HEK293T (cell line): ENCODE data around the gene SETD1A.
A peak's percentile ranks its signal among the peaks of the same experiment; 100 is the strongest.
"Not testable (repeated sequence)": the region's sequence is repeated elsewhere in the genome, so short reads cannot be mapped to it uniquely, and the experiment has no call there.

Source experiments
- CTCF ChIA-PET: fragments of 350-600 bp; formaldehyde crosslinking; extraction: SDS; loops from one replicate; lab custom pipeline; 2021; ENCODE audit warnings: antibody characterized with exemption, inconsistent platforms; lab: Yijun Ruan, JAX
- POLR2A ChIA-PET: fragments of 350-600 bp; formaldehyde crosslinking; extraction: SDS; loops from one replicate; lab custom pipeline; 2020; ENCODE audit warnings: antibody characterized with exemption, inconsistent platforms; lab: Yijun Ruan, JAX
- DNase-seq: peaks from one replicate; pipeline ENCODE4 v3.0.0; 2012; ENCODE audit warnings: mixed read lengths; ENCODE audit errors: extremely low spot score
- ARNT ChIP-seq: fragments of 450-650 bp; IDR thresholded peaks from 2 replicates; pipeline ENCODE4 v1.6.1; 2017; ENCODE audit warnings: mild to moderate bottlenecking
- BHLHE40 ChIP-seq: fragments of 450-650 bp; IDR thresholded peaks from 2 replicates; pipeline ENCODE4 v1.6.1; 2016; ENCODE audit warnings: mild to moderate bottlenecking, moderate library complexity, borderline replicate concordance
- CTBP1 ChIP-seq: fragments of 450-650 bp; IDR thresholded peaks from 2 replicates; pipeline ENCODE4 v1.6.1; 2016; ENCODE audit warnings: borderline replicate concordance
- ELF4 ChIP-seq: fragments of 450-650 bp; IDR thresholded peaks from 2 replicates; pipeline ENCODE4 v1.6.1; 2017; ENCODE audit warnings: antibody characterized with exemption
- FOXA1 ChIP-seq: fragments of 450-650 bp; IDR thresholded peaks from 2 replicates; pipeline ENCODE4 v1.6.1; 2016; ENCODE audit warnings: mild to moderate bottlenecking
- FOXM1 ChIP-seq: fragments of 450-650 bp; IDR thresholded peaks from 2 replicates; pipeline ENCODE4 v1.6.1; 2017; ENCODE audit warnings: mild to moderate bottlenecking, borderline replicate concordance
- HDGF ChIP-seq: fragments of 450-650 bp; IDR thresholded peaks from 2 replicates; pipeline ENCODE4 v1.6.1; 2017; ENCODE audit warnings: antibody characterized with exemption, borderline replicate concordance
- L3MBTL2 ChIP-seq: fragments of 450-650 bp; conservative IDR thresholded peaks from 2 replicates; pipeline ENCODE4 v1.6.1; 2016; ENCODE audit warnings: mild to moderate bottlenecking
- LEF1 ChIP-seq: fragments of 450-650 bp; IDR thresholded peaks from 2 replicates; pipeline ENCODE4 v1.6.1; 2017; ENCODE audit warnings: mild to moderate bottlenecking, borderline replicate concordance
- NFRKB ChIP-seq: fragments of 450-650 bp; IDR thresholded peaks from 2 replicates; pipeline ENCODE4 v1.6.1; 2016; ENCODE audit warnings: mild to moderate bottlenecking, moderate library complexity
- PKNOX1 ChIP-seq: fragments of 450-650 bp; IDR thresholded peaks from 2 replicates; pipeline ENCODE4 v1.6.1; 2016
- SP1 ChIP-seq: fragments of 450-650 bp; IDR thresholded peaks from 2 replicates; pipeline ENCODE4 v1.6.1; 2017
- SUZ12 ChIP-seq: fragments of 450-650 bp; IDR thresholded peaks from 2 replicates; pipeline ENCODE4 v1.6.1; 2016; ENCODE audit warnings: mild to moderate bottlenecking
- TARDBP ChIP-seq: fragments of 450-650 bp; IDR thresholded peaks from 2 replicates; pipeline ENCODE4 v1.6.1; 2016
- ZNF384 ChIP-seq: fragments of 450-650 bp; IDR thresholded peaks from 2 replicates; pipeline ENCODE4 v1.6.1; 2016

SETD1A gene

GRCh38 chr16:31009894-31010584 is 52.5 kb downstream of the SETD1A start:
- CTCF ChIA-PET: no interaction called here
- TF ChIP-seq LEF1 (no peak), BHLHE40 (no peak), FOXA1 (no peak), CTBP1 (no peak), FOXM1 (no peak), ELF4 (no peak), SUZ12 (no peak), PKNOX1 (no peak), L3MBTL2 (no peak), ARNT (no peak), NFRKB (no peak)
- POLR2A ChIA-PET: no interaction called here
- no peak for DNase-seq

GRCh38 chr16:31010585-31011325 is 53.2 kb downstream of the SETD1A start, which contains the start of gene STX1B:
Gene STX1B, minus strand, starts transcription at chr16:31010638. Its CDS starts 242 bp downstream, at chr16:31010396.
- CTCF ChIA-PET: no interaction called here

GRCh38 chr16:31011815-31012214 is 54.3 kb downstream of the SETD1A start:
- POLR2A ChIA-PET: interaction anchor here (0.9 to 1.4 kb wide), 2 partner anchors 13 to 15 kb away, joined by 3 to 4 read pairs; no protein-coding TSS in a partner anchor
- CTCF ChIA-PET, DNase-seq: not testable (repeated sequence)

More at GRCh38 chr16:31010585-31011325, 53.2 kb downstream of the SETD1A start, which contains the start of gene STX1B:
- POLR2A ChIA-PET: no interaction called here
- peak; percentile 74 for DNase-seq
- TF ChIP-seq LEF1 (no peak), FOXA1 (no peak), ZNF384 (no peak), CTBP1 (no peak), ELF4 (no peak), BHLHE40 (no peak), PKNOX1 (no peak), HDGF (no peak), SUZ12 (no peak), SP1 (no peak)

- POLR2A ChIA-PET: interaction anchor here (1.4 kb wide), 1 partner anchor 16 kb away, joined by 4 read pairs; no protein-coding TSS in a partner anchor
Observed at GRCh38 chr16:31013292-31013691, 55.7 kb downstream of the SETD1A start.

GRCh38 chr16:31016018-31016417 is 58.5 kb downstream of the SETD1A start:
- no peak for TF ChIP-seq NFRKB
- no peak for TF ChIP-seq PKNOX1
- TF ChIP-seq BHLHE40: no peak
- no peak for TF ChIP-seq L3MBTL2
- TF ChIP-seq SUZ12: no peak
- no peak for TF ChIP-seq ZNF384
- no peak for TF ChIP-seq FOXM1
- no peak for TF ChIP-seq CTBP1
- TF ChIP-seq TARDBP: no peak
- TF ChIP-seq LEF1: no peak
- TF ChIP-seq SP1: no peak
- no peak for TF ChIP-seq ELF4
- TF ChIP-seq FOXA1: no peak
- ChIA-PET POLR2A (interaction anchor here (1.3 kb wide), 1 partner anchor 58 kb away, joined by 4 read pairs; the partner anchor contains the start of genes ZNF646 and ZNF668), CTCF (interaction anchor here (0.6 to 1.3 kb wide), 5 partner anchors 13 to 1199 kb away, joined by 3 to 4 read pairs (median 3); partner anchors contain the start of gene HSD3B7)
- no peak for DNase-seq

More at GRCh38 chr16:31013292-31013691, 55.7 kb downstream of the SETD1A start:
- DNase-seq, CTCF ChIA-PET: not testable (repeated sequence)

GRCh38 chr16:31017756-31018155 is 60.2 kb downstream of the SETD1A start:
- DNase-seq, POLR2A ChIA-PET, CTCF ChIA-PET: not testable (repeated sequence)

- ChIA-PET POLR2A (no interaction called here), CTCF (interaction anchor here (0.6 kb wide), 1 partner anchor 1106 kb away, joined by 3 read pairs; no protein-coding TSS in a partner anchor)
- TF ChIP-seq NFRKB: no peak
- no peak for TF ChIP-seq SUZ12
- no peak for TF ChIP-seq L3MBTL2
- no peak for DNase-seq
Observed at GRCh38 chr16:31020536-31020935, 63.0 kb downstream of the SETD1A start.
